BLaER1 (cell line): ENCODE results near the gene BTD.

Source experiments
- H3K27ac ChIP-seq: shearing (Covaris generic); formaldehyde crosslinking; 2 replicates; pipeline ENCODE4 v1.8.1; 2022
- H3K27me3 ChIP-seq: shearing (Covaris generic); formaldehyde crosslinking; 2 replicates; pipeline ENCODE4 v1.8.1; 2022
- H3K36me3 ChIP-seq: shearing (Covaris generic); formaldehyde crosslinking; 2 replicates; pipeline ENCODE4 v1.8.1; 2022
- H3K4me1 ChIP-seq: shearing (Covaris generic); formaldehyde crosslinking; 2 replicates; pipeline ENCODE4 v1.8.1; 2022
- H3K4me2 ChIP-seq: shearing (Covaris generic); formaldehyde crosslinking; 2 replicates; pipeline ENCODE4 v1.8.1; 2022
- H3K4me3 ChIP-seq: shearing (Covaris generic); formaldehyde crosslinking; 2 replicates; pipeline ENCODE4 v1.8.1; 2022
- H3K9ac ChIP-seq: shearing (Covaris generic); formaldehyde crosslinking; 2 replicates; pipeline ENCODE4 v1.8.1; 2022
- H3K9me3 ChIP-seq: shearing (Covaris generic); formaldehyde crosslinking; 2 replicates; pipeline ENCODE4 v1.8.1; 2022
- H4K20me1 ChIP-seq: shearing (Covaris generic); formaldehyde crosslinking; 2 replicates; pipeline ENCODE4 v1.8.1; 2022
- Cebpa-rat ChIP-seq: shearing (Covaris generic); IDR thresholded peaks from 2 replicates; pipeline ENCODE4 v1.8.1; 2022

Gene BTD

DNA sequence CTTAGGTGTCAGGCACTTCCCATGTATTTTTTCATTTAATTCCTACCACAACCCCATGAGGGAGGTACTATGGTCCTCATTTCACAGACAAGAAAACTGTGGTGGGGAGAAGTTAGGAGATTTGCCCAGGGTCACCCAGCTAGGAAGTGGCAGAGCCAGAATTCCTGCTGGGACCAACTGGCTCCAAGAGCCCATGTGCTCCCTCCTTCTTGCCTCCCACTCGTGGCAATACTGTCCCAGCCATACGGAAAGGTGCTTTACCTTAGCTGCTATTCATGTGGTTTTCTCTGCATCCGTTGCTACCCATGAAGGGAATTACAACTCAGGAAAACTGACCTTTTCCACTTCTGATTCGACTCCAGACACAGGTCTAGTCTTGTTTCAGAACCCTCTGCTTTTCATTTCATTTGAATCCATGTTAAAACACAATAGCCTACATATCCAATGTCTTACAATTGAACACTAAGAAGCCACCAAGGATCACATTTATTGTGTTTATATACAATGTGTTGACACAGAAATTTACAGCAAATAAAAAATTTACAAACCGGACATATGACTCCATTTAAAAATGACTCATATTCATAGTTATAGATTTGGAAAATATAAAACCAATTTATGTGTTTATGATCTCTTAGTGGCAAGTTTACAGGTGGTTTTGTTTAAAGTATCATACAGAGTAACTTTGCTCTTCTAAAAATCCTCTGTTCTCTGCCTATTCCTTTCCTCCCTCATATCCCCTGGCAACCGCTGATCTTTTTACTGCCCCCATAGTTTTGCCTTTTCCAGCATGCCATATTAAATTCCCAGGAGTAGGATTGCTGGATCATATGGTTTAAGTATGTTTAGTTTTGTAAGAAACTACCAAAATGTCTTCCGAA lies 58.8 kb downstream of the BTD start:
- Histone ChIP-seq H3K9me3 (peaks cover 32% of the 10 kb centered on the region), H4K20me1 (no peaks in the 10 kb centered on the region), H3K27me3 (no peaks in the 10 kb centered on the region), H3K36me3 (no peaks in the 10 kb centered on the region), H3K4me3 (no peak overlapping the region), H3K9ac (no peak overlapping the region), H3K27ac (no peak overlapping the region), H3K4me1 (0 out of 2 replicates have a peak, but pooled peaks cover 7% of the 10 kb centered on the region), H3K4me2 (no peak overlapping the region)
- TF ChIP-seq Cebpa-rat = no peak

DNA sequence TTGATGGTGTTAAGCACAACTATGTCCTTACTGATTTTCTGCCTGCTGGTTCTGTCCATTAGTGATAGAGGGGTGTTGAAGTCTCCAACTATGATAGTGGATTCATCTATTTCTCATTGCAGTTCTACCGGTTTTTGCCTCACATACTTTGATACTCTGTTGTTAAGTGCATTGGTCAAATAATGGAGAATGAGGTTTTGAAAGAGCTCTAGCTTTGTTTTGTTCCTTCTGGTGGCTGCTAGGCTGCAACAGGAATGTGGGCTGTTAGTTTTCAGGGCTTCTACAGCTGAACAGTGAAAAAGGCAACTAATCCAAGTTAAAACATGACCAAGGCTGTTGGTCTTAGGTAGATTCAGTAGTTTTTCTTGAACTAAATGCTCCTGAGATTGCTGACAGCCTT lies 62.6 kb downstream of the BTD start:
- no peak overlapping the region for H3K4me3 ChIP-seq

DNA sequence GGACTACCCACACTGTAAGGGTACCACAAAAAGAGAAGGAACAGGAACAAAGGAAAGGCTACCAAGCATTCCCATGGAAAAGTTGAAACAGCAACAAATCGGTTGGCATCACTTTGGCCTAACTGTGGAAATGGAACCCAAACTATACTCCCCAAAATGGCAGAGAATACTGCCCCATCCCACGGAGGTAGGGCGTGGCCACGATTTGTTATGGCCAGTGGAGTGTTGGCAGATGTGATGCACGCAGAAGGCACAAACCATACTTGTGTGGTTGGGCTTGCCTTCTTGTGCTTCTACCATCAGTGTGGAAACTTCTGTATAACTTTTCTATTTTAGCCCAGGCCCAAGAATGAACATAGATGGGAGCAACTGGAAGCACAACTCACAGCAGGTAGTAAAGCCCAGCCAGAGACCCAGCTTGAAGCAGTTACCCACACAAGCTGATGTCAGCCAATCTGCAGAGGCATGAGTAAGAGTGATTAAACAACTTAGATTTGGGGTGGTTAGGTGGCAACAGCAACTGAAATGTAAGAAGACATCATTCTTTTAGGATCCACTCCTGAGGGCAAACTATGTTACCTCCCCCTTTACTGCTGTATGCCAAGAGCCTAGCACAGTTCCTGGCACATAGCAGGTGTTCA lies 64.1 kb downstream of the BTD start:
- TF ChIP-seq Cebpa-rat = no peak
- Histone ChIP-seq H3K9me3 (0 out of 2 replicates have a peak, but pooled peaks cover 6% of the 10 kb centered on the region), H3K36me3 (peaks cover 30% of the 10 kb centered on the region), H3K27me3 (no peaks in the 10 kb centered on the region), H3K9ac (no peak overlapping the region), H3K4me3 (no peak overlapping the region), H4K20me1 (no peaks in the 10 kb centered on the region), H3K4me1 (no peaks in the 10 kb centered on the region), H3K27ac (no peak overlapping the region), H3K4me2 (no peak overlapping the region)

More for the DNA sequence above, 62.6 kb downstream of the BTD start:
- TF ChIP-seq Cebpa-rat = no peak
- H3K9ac ChIP-seq = no peak overlapping the region
- 0 out of 2 replicates have a peak, but pooled peaks cover 5% of the 10 kb centered on the region for H3K4me1 ChIP-seq
- no peak overlapping the region for H3K27ac ChIP-seq
- no peaks in the 10 kb centered on the region for H4K20me1 ChIP-seq
- peaks cover 19% of the 10 kb centered on the region for H3K36me3 ChIP-seq
- H3K27me3 ChIP-seq = no peaks in the 10 kb centered on the region
- H3K4me2 ChIP-seq = no peak overlapping the region
- H3K9me3 ChIP-seq = 0 out of 2 replicates have a peak, but pooled peaks cover 6% of the 10 kb centered on the region

DNA sequence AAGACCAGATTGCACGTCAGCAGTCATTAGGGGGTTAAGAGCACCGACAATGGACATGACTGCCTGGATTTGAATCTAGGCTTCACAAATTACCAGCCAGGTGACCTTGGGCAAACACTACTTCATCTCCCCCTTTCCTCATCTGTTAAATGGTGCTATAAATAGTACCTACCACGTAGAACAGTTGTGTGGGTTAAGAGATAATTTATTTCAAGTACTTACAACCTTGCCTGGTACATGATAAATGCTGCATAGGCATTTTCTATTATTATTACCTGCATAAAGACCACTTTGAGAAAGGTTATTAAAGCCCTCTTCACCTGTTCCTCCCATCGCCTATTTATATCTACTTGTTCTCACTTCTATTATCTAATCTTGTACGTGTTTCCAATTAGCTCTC lies 64.7 kb downstream of the BTD start:
- Histone ChIP-seq H3K27ac (no peak overlapping the region), H3K9me3 (0 out of 2 replicates have a peak, but pooled peaks cover 6% of the 10 kb centered on the region), H3K9ac (no peak overlapping the region), H3K4me2 (no peak overlapping the region), H3K4me1 (no peaks in the 10 kb centered on the region), H4K20me1 (no peaks in the 10 kb centered on the region), H3K36me3 (peaks cover 36% of the 10 kb centered on the region), H3K4me3 (no peak overlapping the region), H3K27me3 (no peaks in the 10 kb centered on the region)
- no peak for TF ChIP-seq Cebpa-rat

DNA sequence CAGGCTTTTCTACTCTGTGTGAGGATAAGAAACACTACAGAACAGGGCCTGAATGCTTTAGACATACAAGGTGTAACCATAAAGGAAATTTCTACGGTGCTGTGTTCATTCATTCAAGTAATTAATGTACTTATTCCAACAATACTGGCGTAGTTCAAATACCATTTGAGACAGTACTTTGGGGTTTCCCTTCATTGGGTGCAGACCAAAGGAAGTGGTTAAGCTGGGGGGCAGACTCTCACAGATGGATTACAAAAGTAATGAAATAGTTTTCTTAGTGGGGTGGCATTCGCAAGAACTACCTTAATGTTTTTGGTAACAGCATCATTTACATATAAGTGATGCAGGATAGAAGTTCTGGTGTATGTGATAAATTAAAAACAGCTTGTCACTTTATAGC lies 65.9 kb downstream of the BTD start:
- H3K27ac ChIP-seq = no peak overlapping the region
- 0 out of 2 replicates have a peak, but pooled peaks cover 6% of the 10 kb centered on the region for H3K9me3 ChIP-seq
- no peak overlapping the region for H3K4me2 ChIP-seq
- H3K4me1 ChIP-seq = no peaks in the 10 kb centered on the region
- peaks cover 48% of the 10 kb centered on the region for H3K36me3 ChIP-seq
- no peaks in the 10 kb centered on the region for H3K27me3 ChIP-seq
- no peak for TF ChIP-seq Cebpa-rat
- no peaks in the 10 kb centered on the region for H4K20me1 ChIP-seq
- no peak overlapping the region for H3K4me3 ChIP-seq
- no peak overlapping the region for H3K9ac ChIP-seq

DNA sequence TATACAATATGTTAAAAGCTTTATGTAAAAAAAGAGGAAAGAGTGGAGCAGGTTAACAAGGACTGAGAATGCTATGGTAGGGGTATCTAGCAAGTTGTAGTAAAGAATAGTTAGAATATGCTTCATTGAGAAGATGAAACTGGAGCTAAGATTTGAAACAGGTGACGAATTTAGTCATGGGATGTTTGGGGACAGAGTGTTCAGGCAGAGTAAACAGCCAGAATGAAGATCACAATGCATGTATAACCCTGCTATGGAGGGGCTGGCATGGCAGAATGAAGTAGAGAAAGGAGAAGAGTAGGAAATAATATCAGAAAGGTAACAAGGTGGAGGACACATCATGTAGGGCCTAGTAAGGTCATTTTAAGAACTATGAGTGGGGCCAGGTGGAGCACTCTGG lies 72.0 kb downstream of the BTD start:
- H3K9me3 ChIP-seq = no peaks in the 10 kb centered on the region
- H3K27ac ChIP-seq = no peak overlapping the region
- no peak overlapping the region for H3K4me3 ChIP-seq
- H3K4me1 ChIP-seq = no peaks in the 10 kb centered on the region
- no peak overlapping the region for H3K4me2 ChIP-seq
- H4K20me1 ChIP-seq = no peaks in the 10 kb centered on the region
- no peak overlapping the region for H3K9ac ChIP-seq
- H3K36me3 ChIP-seq = peaks cover 86% of the 10 kb centered on the region
- no peak for TF ChIP-seq Cebpa-rat
- no peaks in the 10 kb centered on the region for H3K27me3 ChIP-seq

DNA sequence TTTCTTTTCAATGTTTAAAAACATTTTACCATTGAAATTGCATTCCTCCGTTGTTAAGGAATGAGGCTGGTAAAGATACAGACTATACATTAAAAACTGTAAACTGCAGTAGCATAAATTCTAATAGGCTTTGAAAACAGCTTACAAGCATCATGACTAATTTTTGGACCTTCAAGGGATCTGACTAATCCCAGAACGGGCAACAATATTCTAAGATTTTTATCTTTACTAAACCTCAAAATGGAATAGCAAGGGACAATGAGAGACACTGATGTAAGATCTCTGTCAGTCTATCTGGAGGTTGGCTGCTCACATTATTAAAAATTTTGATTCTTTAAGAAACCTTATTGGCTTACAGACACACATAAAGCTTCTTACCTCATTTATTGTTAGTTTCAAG lies 74.7 kb downstream of the BTD start:
- Histone ChIP-seq H3K9ac (no peak overlapping the region), H3K36me3 (peaks cover 94% of the 10 kb centered on the region), H3K4me3 (no peak overlapping the region), H3K27ac (no peak overlapping the region), H4K20me1 (no peaks in the 10 kb centered on the region), H3K9me3 (no peaks in the 10 kb centered on the region), H3K27me3 (no peaks in the 10 kb centered on the region), H3K4me2 (no peak overlapping the region), H3K4me1 (no peaks in the 10 kb centered on the region)
- no peak for TF ChIP-seq Cebpa-rat

DNA sequence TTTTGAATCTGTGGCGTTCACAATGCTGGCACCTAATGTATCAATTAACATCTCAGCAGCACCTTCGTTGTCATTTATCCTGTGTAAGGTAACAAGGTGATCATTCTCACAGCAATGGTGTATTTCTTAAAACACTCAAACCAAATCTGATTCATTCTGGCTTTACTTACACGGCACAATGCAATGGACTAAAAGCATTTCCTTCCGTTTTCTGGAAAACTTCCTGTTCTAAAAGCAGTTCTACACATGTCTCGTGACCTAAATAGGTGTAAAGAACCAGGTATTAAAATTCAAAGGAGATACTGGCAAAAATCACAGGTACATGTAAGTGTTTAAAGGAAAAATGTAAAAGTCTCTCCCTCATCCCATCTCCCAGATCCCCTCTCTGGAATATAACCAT lies 77.8 kb downstream of the BTD start:
- Histone ChIP-seq H3K4me2 (no peak overlapping the region), H3K36me3 (peaks cover 74% of the 10 kb centered on the region), H3K27me3 (no peaks in the 10 kb centered on the region), H3K4me1 (no peaks in the 10 kb centered on the region), H3K27ac (no peak overlapping the region), H3K9me3 (no peaks in the 10 kb centered on the region), H4K20me1 (no peaks in the 10 kb centered on the region), H3K4me3 (no peak overlapping the region), H3K9ac (no peak overlapping the region)
- no peak for TF ChIP-seq Cebpa-rat

DNA sequence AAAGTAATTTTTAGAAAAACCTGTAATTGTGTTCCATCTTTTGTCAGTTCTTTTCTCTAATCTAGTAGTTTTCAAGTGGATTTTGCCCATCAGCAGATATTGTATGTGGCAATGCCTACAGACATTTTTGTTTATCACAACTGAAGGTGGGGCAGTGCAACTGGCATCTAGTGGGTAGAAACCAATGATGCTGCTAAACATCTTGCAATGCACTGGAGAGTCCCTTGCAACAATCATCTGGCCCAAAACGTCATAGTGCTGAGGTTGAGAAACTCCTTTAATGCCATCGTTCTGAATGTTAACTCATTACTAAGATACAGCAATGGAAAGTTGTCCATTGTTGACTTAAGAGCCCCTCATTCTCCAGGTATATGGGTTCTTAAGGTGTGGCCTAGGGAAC lies 80.1 kb downstream of the BTD start:
- Histone ChIP-seq H3K4me2 (no peak overlapping the region), H4K20me1 (no peaks in the 10 kb centered on the region), H3K9me3 (no peaks in the 10 kb centered on the region), H3K36me3 (peaks cover 73% of the 10 kb centered on the region), H3K4me1 (no peaks in the 10 kb centered on the region), H3K27ac (no peak overlapping the region), H3K27me3 (no peaks in the 10 kb centered on the region), H3K9ac (no peak overlapping the region), H3K4me3 (no peak overlapping the region)
- no peak for TF ChIP-seq Cebpa-rat

DNA sequence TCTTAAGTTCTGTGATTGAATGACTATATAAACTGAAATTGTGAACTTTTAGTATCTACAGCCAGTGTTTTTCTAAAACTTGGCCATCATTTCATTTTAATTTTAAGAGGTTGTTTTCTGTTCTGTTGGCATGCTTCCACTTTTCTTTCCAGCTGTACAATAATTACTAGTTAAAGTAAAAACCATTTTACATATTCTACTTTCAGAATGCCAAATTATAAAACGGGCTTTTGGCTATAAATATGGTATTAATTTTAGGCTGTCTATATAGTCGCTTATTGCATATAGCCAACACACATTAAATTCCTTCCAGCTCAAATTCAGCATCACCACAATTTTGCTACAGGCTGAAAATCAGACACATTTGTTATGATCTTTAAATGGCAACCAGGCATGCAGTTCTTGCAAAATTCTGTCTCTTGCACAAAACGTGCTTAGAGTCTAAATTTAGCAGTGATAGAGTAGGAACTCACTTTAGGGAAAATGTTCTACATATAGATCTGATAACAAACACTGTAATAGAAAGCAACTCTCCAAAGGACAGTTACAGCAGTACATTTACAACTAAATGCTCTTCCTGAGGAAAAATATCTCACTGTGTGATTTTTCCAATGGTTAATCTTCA lies 81.1 kb downstream of the BTD start:
- H3K27ac ChIP-seq = no peak overlapping the region
- no peak for TF ChIP-seq Cebpa-rat
- no peak overlapping the region for H3K9ac ChIP-seq
- H3K4me3 ChIP-seq = no peak overlapping the region
- peaks cover 72% of the 10 kb centered on the region for H3K36me3 ChIP-seq
- no peaks in the 10 kb centered on the region for H4K20me1 ChIP-seq
- H3K9me3 ChIP-seq = no peaks in the 10 kb centered on the region
- H3K4me1 ChIP-seq = no peaks in the 10 kb centered on the region
- no peak overlapping the region for H3K4me2 ChIP-seq
- H3K27me3 ChIP-seq = no peaks in the 10 kb centered on the region
